ENCODE measurements around the gene PRTFDC1.
"Not testable (repeated sequence)": the region's sequence is repeated elsewhere in the genome, so short reads cannot be mapped to it uniquely, and the experiment has no call there.

PRTFDC1 gene

DNA sequence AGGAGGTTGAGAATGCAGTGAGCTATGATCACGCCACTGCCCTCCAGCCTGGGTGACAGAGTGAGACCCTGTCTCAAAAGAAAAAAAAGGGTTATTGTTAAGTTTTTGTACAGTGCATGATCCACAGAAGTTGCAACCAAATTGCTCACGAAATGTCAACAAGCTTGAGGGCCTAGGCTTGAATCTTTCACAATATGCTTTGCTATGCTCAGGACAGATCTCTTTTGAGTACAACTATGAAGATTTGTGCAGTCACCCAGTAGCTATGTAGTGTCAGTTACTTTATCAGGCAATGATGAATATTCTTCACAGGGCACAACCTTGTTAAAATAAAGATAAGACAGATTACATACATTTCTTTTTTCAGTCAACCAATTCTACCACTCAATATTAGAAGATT is 109.2 kb downstream of the PRTFDC1 start:
- no peak for DNase-seq (ENCODE audit: low spot score)

GRCh38 chr10:24842856-24843255 is 109.5 kb downstream of the PRTFDC1 start:
- no peak for DNase-seq (ENCODE audit: low spot score)

GRCh38 chr10:24841530-24841929 is 110.9 kb downstream of the PRTFDC1 start:
- no peak for DNase-seq (ENCODE audit: low spot score)

DNA sequence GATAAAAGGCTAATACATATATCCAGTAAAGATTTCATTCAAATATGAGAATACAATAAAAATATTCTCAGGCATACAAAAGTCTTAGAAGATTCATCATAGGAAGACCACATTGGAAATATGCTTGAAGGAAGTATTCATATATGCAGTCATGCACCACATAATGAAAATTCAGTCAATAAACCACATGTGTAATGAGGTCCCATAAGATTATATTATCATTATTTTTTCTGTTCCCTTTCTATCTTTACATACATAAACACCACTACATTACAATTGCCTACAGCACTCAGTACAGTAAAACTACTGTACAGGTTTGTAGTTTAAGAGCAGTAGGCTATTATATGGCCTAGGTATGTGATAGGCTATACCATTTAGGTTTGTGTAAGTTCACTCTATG is 111.6 kb downstream of the PRTFDC1 start:
- no peak for DNase-seq (ENCODE audit: low spot score)

DNA sequence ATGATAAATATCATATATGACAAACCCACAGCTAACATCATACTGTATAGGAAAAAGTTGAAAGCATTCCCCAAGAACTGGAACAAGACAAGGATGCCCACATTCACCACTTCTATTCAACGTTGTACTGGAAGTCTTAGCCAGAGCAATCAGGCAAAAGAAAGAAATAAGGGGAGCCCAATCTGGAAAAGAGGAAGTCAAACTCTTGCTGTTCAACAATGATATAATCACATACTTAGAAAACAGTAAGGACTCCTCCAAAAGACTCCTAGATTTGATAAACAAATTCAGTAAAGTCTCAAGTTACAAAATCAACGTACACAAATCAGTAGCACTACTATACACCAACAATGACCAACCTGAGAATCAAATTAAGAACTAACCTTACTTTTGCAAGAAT is 114.6 kb downstream of the PRTFDC1 start:
- DNase-seq (ENCODE audit: low spot score): not testable (repeated sequence)

DNA sequence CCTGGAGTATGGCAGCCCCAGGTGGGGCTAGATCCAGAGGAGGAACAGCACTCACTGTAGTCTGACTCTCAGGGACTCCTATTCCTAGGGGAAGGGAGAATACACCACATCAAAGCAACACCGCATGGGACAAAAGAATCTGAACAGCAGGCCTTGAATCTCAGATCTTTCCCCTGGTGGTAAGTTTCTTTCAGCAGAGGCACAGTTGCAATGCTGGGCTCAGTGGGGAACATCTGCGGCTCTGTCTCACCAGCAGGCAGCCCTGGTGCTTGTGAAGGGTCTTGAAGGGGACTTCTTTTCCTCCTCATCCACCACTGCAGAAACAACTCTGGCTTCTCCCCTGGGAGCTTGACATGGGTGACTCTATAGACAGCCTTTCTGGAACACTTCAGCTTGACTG is 117.5 kb downstream of the PRTFDC1 start:
- DNase-seq (ENCODE audit: low spot score): no peak

GRCh38 chr10:24826009-24826408 is 126.4 kb downstream of the PRTFDC1 start:
- peak; percentile 51 for DNase-seq (ENCODE audit: low spot score)

DNA sequence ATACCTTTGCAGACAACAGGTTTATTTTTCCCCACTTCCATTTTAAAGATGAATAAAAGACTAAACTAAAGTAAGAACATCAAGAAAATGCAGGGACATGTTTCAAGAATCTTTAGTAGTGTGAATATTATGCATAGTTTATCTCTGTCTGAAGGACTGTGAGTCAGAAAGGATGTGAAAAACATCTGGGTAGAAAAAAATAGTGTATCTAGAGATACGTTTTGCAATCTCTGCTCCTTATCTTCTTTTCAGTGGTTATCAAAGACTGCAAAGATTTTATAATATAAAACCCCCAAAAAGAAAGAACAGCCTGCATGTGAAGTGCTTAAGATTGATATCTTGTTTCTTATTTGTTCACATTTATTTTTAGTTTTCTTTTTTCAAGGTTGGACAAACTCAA is 126.9 kb downstream of the PRTFDC1 start:
- DNase-seq (ENCODE audit: low spot score): no peak

GRCh38 chr10:24824536-24824935 is 127.9 kb downstream of the PRTFDC1 start:
- no peak for DNase-seq (ENCODE audit: low spot score)

- DNase-seq (ENCODE audit: low spot score): no peak
These were observed 128.3 kb downstream of the PRTFDC1 start for GRCh38 chr10:24824124-24824523.

- no peak for DNase-seq (ENCODE audit: low spot score)
These were observed 129.8 kb downstream of the PRTFDC1 start for GRCh38 chr10:24822590-24822989.

DNA sequence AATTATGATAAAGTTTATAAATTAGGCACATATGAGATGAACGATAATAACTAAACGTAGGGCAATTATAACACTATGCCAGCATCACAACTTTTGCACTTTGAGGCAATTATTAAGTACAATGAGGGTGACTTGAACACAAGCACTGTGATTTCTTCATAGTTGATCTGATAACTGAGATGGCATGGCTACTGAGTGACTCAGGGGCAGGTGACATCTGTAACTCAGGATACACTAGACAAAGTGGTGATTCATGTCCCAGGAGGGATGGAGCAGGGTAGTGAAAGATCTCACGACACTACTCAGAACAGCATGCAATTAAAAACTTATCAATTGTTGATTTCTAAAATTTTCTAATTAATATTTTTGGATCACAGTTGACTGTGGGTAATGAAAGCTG is 130.4 kb downstream of the PRTFDC1 start:
- peak; percentile 30 for DNase-seq (ENCODE audit: low spot score)

DNA sequence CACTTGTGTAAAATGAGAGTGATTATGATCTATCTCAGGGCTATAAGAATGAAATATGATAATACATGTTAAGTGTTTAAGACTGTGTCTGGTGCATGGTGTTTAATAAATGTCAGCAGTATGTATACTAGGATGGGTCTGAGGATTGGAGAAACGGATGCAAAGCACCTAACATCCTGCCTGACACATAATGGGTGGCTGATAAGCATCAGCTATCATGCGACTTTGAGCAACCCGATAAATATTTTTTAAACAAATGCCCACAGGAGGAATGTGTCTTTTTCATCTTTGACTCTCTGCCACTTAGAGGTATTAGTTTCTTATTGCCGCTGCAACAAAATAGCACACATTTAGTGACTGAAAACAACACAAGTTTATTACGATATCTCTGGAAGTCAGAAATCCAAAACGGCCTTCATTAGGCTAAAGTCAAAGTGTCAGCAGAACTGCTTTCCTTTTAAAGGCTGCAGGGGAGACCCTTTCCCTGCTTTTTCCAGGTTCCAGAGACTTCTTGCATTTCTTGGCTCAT is 135.5 kb downstream of the PRTFDC1 start:
- DNase-seq (ENCODE audit: low spot score): no peak

DNA sequence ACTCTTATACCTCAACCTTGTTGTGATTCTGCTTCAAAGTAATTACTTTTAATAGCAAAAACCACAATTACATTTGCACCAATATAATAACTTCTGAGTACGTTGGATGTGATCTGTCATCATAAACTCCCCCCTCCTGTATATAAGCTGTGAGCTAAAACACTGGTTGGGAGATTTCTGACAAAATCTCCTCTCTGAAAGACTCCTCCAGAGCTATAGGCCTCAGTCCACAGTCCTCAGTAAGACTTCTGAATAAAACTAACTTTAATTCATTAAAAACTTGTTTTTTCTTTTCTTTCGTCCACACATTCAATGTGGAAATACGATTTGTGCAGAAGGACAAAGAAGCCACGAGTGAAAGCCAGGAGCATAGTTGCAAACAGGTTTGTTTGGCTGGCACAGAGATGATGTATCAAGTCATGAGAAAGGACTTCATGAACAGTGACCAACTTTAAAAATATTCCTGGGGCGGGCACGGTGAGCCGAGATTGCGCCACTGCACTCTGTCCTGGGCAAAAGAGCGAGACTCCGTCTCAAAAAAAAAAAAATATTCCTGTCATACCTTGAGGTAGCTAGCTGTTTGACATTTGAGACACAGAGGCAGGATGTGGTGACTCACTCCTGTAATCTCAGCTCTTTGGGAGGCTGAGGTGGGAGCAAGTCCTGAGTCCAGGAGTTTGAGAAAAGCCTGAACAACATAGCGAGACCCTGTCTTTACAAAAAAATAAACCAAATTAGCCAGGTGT is 137.7 kb downstream of the PRTFDC1 start:
- peak; percentile 32 for DNase-seq (ENCODE audit: low spot score)

GRCh38 chr10:24813856-24814255 is 138.6 kb downstream of the PRTFDC1 start:
- no peak for DNase-seq (ENCODE audit: low spot score)

DNA sequence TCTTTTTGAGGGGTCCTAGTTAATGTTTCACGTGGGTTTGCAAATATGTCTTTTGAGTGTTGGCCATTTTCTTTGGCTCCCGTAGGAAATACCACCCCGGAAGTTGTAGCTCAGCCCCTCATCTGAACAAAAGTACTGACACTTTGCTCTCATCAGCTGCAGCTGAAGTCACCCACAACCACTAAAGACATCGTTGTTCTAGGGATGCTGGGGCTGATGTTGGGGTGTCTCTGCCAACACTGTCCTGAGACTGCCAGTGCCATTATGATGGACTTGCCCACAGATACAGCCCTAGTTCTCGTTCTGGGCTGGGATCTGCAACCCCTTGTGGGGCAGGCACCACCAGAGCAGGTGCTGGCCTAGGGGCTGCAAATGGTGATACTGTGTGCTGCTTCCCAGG is 146.1 kb downstream of the PRTFDC1 start:
- DNase-seq (ENCODE audit: low spot score): no peak

DNA sequence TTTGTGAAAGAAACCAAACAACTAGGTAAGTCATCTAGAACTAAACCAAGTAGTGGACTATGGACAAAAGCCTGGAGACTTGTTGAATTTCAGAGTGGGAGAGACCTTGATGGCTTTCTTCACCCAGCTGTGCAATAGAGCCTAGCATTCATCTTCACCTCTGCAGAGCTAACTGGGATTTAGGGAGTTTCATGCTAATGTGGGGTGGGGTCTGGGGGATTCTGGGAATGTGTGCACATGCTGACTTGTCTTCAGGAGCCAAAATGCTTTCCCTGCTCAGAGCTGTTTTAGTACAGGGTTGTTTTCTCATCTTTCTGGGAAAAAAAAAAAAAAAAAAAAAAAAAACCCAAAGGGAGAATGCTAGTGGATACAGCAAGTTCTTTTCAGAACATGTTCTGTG is 147.4 kb downstream of the PRTFDC1 start:
- DNase-seq (ENCODE audit: low spot score): no peak

DNA sequence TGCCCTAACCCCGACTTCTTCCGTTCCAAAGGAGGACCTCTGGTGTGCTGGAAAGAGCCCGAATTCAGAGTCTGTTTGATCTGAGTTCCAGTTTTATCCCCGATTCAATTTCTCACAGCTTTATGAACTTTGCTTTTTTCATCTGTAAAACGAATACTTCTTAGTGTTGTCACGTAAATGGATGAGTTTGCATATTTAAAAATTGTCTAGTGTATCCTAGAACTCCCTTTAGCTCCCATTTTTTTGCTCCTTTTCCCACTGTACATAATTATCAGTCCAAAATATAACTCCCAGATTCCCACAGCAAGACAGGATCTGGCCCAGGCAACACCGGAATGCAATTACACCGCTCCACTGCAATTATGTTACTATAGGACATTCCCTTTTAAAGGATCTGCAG is 148.0 kb downstream of the PRTFDC1 start:
- no peak for DNase-seq (ENCODE audit: low spot score)

DNA sequence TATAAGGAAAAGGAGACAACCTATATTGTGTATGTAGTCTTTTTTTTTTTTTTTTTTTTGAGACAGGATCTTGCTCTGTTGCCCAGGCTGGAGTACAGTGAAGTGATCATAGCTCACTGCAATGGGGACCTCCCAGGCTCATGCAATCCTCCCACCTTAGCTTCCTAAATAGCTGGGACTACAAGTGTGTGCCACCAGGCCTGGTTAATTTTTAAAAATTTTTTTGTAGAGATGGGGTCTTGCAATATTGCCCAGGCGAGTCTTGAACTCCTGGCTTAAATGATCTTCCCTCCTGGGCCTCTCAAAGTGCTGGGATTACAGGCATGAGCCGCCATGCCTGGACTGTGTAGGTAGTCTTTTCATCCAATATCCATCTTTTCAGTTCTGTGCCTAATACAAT is 150.0 kb downstream of the PRTFDC1 start:
- DNase-seq (ENCODE audit: low spot score): no peak

DNA sequence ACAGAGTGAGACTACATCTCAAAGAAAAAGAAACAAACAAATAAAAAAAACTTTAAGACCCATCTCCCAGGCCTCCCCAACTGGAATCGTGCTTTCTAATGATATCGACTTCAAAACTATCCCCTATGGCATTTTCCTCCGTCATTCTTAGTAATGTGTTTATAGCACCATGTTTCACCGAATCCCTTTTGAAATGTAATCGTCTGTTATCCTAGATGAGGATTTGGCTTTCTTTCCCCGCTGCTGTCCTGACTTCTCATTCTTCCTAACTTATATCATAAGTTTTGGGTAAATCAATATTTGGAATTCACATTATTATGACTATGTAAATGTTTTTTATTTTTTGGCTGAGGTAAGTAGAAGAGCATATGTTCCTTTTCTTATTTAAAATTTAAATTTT is 151.5 kb downstream of the PRTFDC1 start:
- DNase-seq (ENCODE audit: low spot score): no peak

Data from LoVo (cell line).